HepG2 (cell line): ENCODE data around the gene ANKRD11. TPM values are rescaled to one million over a fixed set of nuclear protein-coding genes. Genes with fewer than 3 reads are reported as not detected.

ENCODE experiments used
- ATAC-seq: fragments of 200-7000 bp; cut with Tn5 transposase; 3 replicates; pipeline ENCODE4 v1.9.1; 2020; ENCODE audit warnings: mild to moderate bottlenecking, moderate library complexity
- BruUV-seq: library from RNA; stranded (reverse); fragments of 400-500 nt; replicated peaks from 2 replicates; lab custom pipeline; 2021; lab: Mats Ljungman, UMichigan
- CTCF ChIA-PET: fragments of 300-600 bp; formaldehyde crosslinking; extraction: SDS; loops from one replicate; lab custom pipeline; 2021; ENCODE audit warnings: low total read pairs, inconsistent platforms, low intra/inter-chr PET ratio; lab: Yijun Ruan, JAX
- POLR2A ChIA-PET: fragments of 350-600 bp; sonication (Branson Sonifier 250); formaldehyde crosslinking; loops from one replicate; lab custom pipeline; 2020; ENCODE audit warnings: antibody characterized with exemption, inconsistent platforms; lab: Yijun Ruan, JAX
- DNase-seq: peaks from one replicate; pipeline ENCODE4 v3.0.0-alpha.2; 2015; ENCODE audit warnings: low spot score
- FAIRE-seq: peaks from 3 replicates; lab custom pipeline; 2011; peaks lifted over from hg19 to GRCh38; lab: Jason Lieb, UNC
- H2AFZ ChIP-seq: one replicate; pipeline ENCODE4 v1.6.1; 2011; ENCODE audit warnings: low read length, inconsistent platforms
- H3K27ac ChIP-seq: fragments of 300-600 bp; 3 replicates; pipeline ENCODE4 v1.8.0; 2011; ENCODE audit warnings: mixed run types, mild to moderate bottlenecking, mixed read lengths, low read length, inconsistent platforms; ENCODE audit not compliant: insufficient read depth; ENCODE audit errors: extremely low read length
- H3K27me3 ChIP-seq, 2 experiments: fragments of 200-600 bp in 1 of 2; 2 replicates in 1 of 2; 3 replicates in 1 of 2; pipeline versions ENCODE4 v1.6.0 to v1.8.0; 2011; ENCODE audit warnings: low read length in 2 of 2, mild to moderate bottlenecking in 2 of 2, moderate library complexity in 2 of 2, inconsistent platforms in 1 of 2; ENCODE audit not compliant: insufficient read depth in 2 of 2, control insufficient read depth in 1 of 2
- H3K36me3 ChIP-seq, 2 experiments: fragments of 200-600 bp in 1 of 2; replicated peaks in 1 of 2; 2 replicates in 1 of 2; 3 replicates in 1 of 2; pipeline versions ENCODE4 v1.5.1 to v1.8.0; 2011; ENCODE audit warnings: low read length in 2 of 2, inconsistent platforms in 1 of 2; ENCODE audit not compliant: insufficient read depth in 2 of 2, control insufficient read depth in 1 of 2
- H3K4me1 ChIP-seq: 2 replicates; pipeline ENCODE4 v1.5.1; 2012; ENCODE audit warnings: low read length, inconsistent platforms; ENCODE audit not compliant: insufficient read depth
- H3K4me2 ChIP-seq: 2 replicates; pipeline ENCODE4 v1.6.0; 2011; ENCODE audit warnings: low read depth, low read length, inconsistent platforms
- H3K4me3 ChIP-seq, 3 experiments: fragments of 200-600 bp in 1 of 3; sonication (generic), shearing (Covaris generic) in 1 of 3; replicated peaks in 1 of 3; 2 replicates each; pipeline ENCODE4 v1.5.1; 2011 to 2016; ENCODE audit warnings: low read length in 3 of 3, inconsistent platforms in 2 of 3, low read depth in 2 of 3, mild to moderate bottlenecking in 2 of 3, control low read depth in 1 of 3, mixed read lengths in 1 of 3; ENCODE audit not compliant: insufficient read depth in 1 of 3
- H3K79me2 ChIP-seq: one replicate; pipeline ENCODE4 v1.6.1; 2011; ENCODE audit warnings: low read length, inconsistent platforms; ENCODE audit not compliant: insufficient read depth
- H3K9ac ChIP-seq: 2 replicates; pipeline ENCODE4 v1.6.0; 2011; ENCODE audit warnings: mild to moderate bottlenecking, low read depth, low read length, inconsistent platforms; ENCODE audit not compliant: insufficient read depth
- H3K9me3 ChIP-seq: 2 replicates; pipeline ENCODE4 v1.5.1; 2012; ENCODE audit warnings: mild to moderate bottlenecking, low read length
- H4K20me1 ChIP-seq: 2 replicates; pipeline ENCODE4 v1.6.0; 2011; ENCODE audit warnings: inconsistent platforms, mild to moderate bottlenecking, low read length, moderate library complexity; ENCODE audit not compliant: insufficient read depth
- ETS1 ChIP-seq: sonication (generic); formaldehyde crosslinking; IDR thresholded peaks from 2 replicates; pipeline ENCODE4 v1.4.0; 2020; ENCODE audit warnings: missing genetic modification reagents
- RCOR2 ChIP-seq: IDR thresholded peaks from 2 replicates; pipeline ENCODE4 v1.6.1; 2016; ENCODE audit warnings: missing biosample characterization, missing genetic modification reagents
- ZNF17 ChIP-seq: sonication (generic); formaldehyde crosslinking; IDR thresholded peaks from 2 replicates; pipeline ENCODE4 v1.5.0; 2020; ENCODE audit warnings: mild to moderate bottlenecking, missing genetic modification reagents
- ZNF337 ChIP-seq: sonication (generic); formaldehyde crosslinking; IDR thresholded peaks from 2 replicates; pipeline ENCODE4 v1.5.1; 2020; ENCODE audit warnings: missing genetic modification reagents, low read depth, mild to moderate bottlenecking, borderline replicate concordance
- ZNF501 ChIP-seq: sonication (generic); formaldehyde crosslinking; IDR thresholded peaks from 2 replicates; pipeline ENCODE4 v1.5.1; 2020; ENCODE audit warnings: mild to moderate bottlenecking, moderate library complexity, missing genetic modification reagents
- ZNF709 ChIP-seq: sonication (generic); formaldehyde crosslinking; IDR thresholded peaks from 2 replicates; pipeline ENCODE4 v1.5.0; 2020; ENCODE audit warnings: mild to moderate bottlenecking, missing genetic modification reagents
- ZNF879 ChIP-seq: sonication (generic); formaldehyde crosslinking; IDR thresholded peaks from 2 replicates; pipeline ENCODE4 v1.8.1; 2023; ENCODE audit warnings: missing genetic modification reagents
- WGBS: methylation state at CpG from one replicate; pipeline ENCODE4 v1.1.6; 2017; ENCODE audit warnings: low lambda C conversion rate; 5-methylcytosine and 5-hydroxymethylcytosine counted together
- in situ Hi-C: cut with HindIII; loops from 2 replicates; pipeline ENCODE4 v1.10.0; 2017; ENCODE audit warnings: low pct_unique_long_range_greater_than_20kb; ENCODE audit not compliant: extremely low pct_ligation_motif_present
- intact Hi-C: fragments of 100-400 bp; cut with micrococcal nuclease; formaldehyde crosslinking; loops from one replicate; pipeline ENCODE4 v1.10.0; 2022; ENCODE audit not compliant: unreplicated experiment
- polyA plus RNA-seq, 8 experiments: library from polyadenylated mRNA; depleted of rRNA in 3 of 8; stranded (reverse) in 7 of 8; unstranded in 1 of 8; fragments of >200 nt; fragmentation: Illumina TruSeq in 4 of 8; extraction: Trizol in 4 of 8; gene quantifications; 2 replicates each; pipeline versions ENCODE4 v1.2.1 to v1.2.3, GENCODE V29; 2011 to 2016; ENCODE audit warnings: low read depth in 4 of 8, missing spikeins in 1 of 8, mixed read lengths in 1 of 8; ENCODE audit not compliant: insufficient read depth in 1 of 8
- total RNA-seq, 5 experiments: library from RNA; depleted of rRNA; stranded (reverse); fragments of >200 nt; fragmentation: Illumina TruSeq; extraction: Trizol; gene quantifications; 2 replicates each; pipeline ENCODE4 v1.2.3, GENCODE V29; 2016; ENCODE audit warnings: low read depth in 1 of 5
- TF ChIP-seq, protein P1 (sequence below): fragments of 450-650 bp; IDR thresholded peaks from 2 replicates; pipeline ENCODE4 v1.6.1; 2017
- TF ChIP-seq, protein P2 (sequence below): fragments of 450-650 bp; IDR thresholded peaks from 2 replicates; pipeline ENCODE4 v1.6.1; 2016

ANKRD11 gene
- total and polyA plus RNA-seq, 2 of the 13 experiments (the other 11 are each of a cell fraction or from before 2014, with no cell fraction given): 21.4 to 38.4 TPM

DNA sequence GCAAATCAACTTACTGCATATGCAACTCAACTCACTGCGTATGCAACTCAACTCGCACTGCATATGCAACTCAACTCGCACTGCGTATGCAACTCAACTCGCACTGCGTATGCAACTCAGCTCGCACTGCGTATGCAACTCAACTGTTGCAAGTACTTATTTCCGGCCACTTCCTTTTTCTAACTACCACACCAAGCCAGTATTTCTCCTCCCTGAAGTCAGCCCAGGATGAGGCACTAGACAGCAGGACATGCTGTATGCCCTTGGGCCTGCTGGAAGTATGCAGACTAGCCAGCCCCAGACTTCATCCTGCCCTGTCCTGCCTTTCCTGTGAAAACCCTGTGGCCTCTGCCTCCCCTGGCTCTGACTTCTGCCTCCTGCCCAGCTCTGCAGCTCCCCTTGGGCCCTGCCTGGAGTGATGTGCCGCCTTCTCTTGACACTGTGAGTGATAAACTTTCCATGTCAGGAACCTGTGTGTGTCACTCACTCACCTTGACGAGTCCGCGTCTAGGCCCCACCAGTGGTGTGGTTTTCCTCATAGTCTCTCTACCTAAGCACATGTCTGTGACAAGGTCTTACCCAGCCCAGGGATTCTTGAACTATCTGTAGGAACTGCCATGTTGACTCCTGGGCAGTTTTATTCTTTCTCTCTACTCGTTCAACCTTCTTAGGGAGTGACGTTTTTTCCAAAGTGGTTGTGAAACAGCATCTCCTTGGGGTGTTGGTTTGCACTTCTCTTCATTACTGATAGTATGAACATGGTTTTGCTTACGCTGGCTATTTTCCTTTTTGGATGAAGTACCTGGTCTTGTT is 256.5 kb downstream of the ANKRD11 start:
- POLR2A ChIA-PET: no interaction called here
- no TSS peak for BruUV-seq

More for the DNA sequence above, 256.5 kb downstream of the ANKRD11 start:
- ATAC-seq: no peak
- intact Hi-C loops: no loop called here
- H3K27ac ChIP-seq: no peak overlapping the region
- CTCF ChIA-PET: no interaction called here
- TF ChIP-seq ZNF501 (CRISPR knock-in tag) (no peak), ETS1 (CRISPR knock-in tag) (no peak), ZNF17 (CRISPR knock-in tag) (no peak), ZNF709 (CRISPR knock-in tag) (no peak), ZNF879 (CRISPR knock-in tag) (no peak), RCOR2 (CRISPR knock-in tag) (no peak), ZNF337 (CRISPR knock-in tag) (no peak)
- TF ChIP-seq, protein P1, sequence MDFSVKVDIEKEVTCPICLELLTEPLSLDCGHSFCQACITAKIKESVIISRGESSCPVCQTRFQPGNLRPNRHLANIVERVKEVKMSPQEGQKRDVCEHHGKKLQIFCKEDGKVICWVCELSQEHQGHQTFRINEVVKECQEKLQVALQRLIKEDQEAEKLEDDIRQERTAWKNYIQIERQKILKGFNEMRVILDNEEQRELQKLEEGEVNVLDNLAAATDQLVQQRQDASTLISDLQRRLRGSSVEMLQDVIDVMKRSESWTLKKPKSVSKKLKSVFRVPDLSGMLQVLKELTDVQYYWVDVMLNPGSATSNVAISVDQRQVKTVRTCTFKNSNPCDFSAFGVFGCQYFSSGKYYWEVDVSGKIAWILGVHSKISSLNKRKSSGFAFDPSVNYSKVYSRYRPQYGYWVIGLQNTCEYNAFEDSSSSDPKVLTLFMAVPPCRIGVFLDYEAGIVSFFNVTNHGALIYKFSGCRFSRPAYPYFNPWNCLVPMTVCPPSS: no peak
- TF ChIP-seq, protein P2, sequence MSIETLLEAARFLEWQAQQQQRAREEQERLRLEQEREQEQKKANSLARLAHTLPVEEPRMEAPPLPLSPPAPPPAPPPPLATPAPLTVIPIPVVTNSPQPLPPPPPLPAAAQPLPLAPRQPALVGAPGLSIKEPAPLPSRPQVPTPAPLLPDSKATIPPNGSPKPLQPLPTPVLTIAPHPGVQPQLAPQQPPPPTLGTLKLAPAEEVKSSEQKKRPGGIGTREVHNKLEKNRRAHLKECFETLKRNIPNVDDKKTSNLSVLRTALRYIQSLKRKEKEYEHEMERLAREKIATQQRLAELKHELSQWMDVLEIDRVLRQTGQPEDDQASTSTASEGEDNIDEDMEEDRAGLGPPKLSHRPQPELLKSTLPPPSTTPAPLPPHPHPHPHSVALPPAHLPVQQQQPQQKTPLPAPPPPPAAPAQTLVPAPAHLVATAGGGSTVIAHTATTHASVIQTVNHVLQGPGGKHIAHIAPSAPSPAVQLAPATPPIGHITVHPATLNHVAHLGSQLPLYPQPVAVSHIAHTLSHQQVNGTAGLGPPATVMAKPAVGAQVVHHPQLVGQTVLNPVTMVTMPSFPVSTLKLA: no peak
- TF ChIP-seq, all 625 proteins: peak for 0
- no peaks in the 10 kb centered on the region for H3K27me3 ChIP-seq
- no peak overlapping the region for H3K9ac ChIP-seq
- H4K20me1 ChIP-seq: no peaks in the 10 kb centered on the region
- H3K4me1 ChIP-seq: peaks cover 27% of the 10 kb centered on the region
- H3K4me3 ChIP-seq: no peak overlapping the region
- no peak overlapping the region for H2AFZ ChIP-seq
- in situ Hi-C loops: no loop called here
- H3K4me2 ChIP-seq: no peak overlapping the region
- WGBS: 93% methylated on average over 16 of the region's 16 CpGs
- no peaks in the 10 kb centered on the region for H3K79me2 ChIP-seq
- no peak for FAIRE-seq
- no peak for DNase-seq
- no peaks in the 10 kb centered on the region for H3K9me3 ChIP-seq
- peaks cover 16 to 23% of the 10 kb centered on the region in 2 experiments for H3K36me3 ChIP-seq
